IPS DF 6.9 (cell line): ENCODE measurements around the gene SLC12A3.

ENCODE experiments used
- DNase-seq: peaks from one replicate; pipeline ENCODE4 v3.0.0-alpha.2; 2013; ENCODE audit warnings: low read depth, low spot score
- H3K27ac ChIP-seq: one replicate; pipeline ENCODE4 v1.5.1; 2013; ENCODE audit warnings: low read length, control low read depth
- H3K27me3 ChIP-seq: 2 replicates; pipeline ENCODE4 v1.6.1; 2013; ENCODE audit warnings: mild to moderate bottlenecking, low read length; ENCODE audit not compliant: control insufficient read depth, insufficient read depth
- H3K36me3 ChIP-seq: 2 replicates; pipeline ENCODE4 v1.6.1; 2013; ENCODE audit warnings: low read length; ENCODE audit not compliant: control insufficient read depth, insufficient read depth
- H3K4me1 ChIP-seq: 2 replicates; pipeline ENCODE4 v1.6.1; 2013; ENCODE audit warnings: low read length; ENCODE audit not compliant: control insufficient read depth, insufficient read depth
- H3K4me3 ChIP-seq: 2 replicates; pipeline ENCODE4 v1.5.1; 2013; ENCODE audit warnings: mild to moderate bottlenecking, low read length
- H3K9me3 ChIP-seq: 2 replicates; pipeline ENCODE4 v1.6.1; 2013; ENCODE audit warnings: low read length, inconsistent platforms; ENCODE audit not compliant: control insufficient read depth, insufficient read depth
- WGBS: extraction: QIAGEN DNeasy Blood & Tissue Kit; methylation state at CpG from one replicate; pipeline ENCODE4 v1.1.7; 2013; ENCODE audit warnings: mixed read lengths, missing lambda C conversion rate; ENCODE audit not compliant: insufficient read length, insufficient coverage; 5-methylcytosine and 5-hydroxymethylcytosine counted together

Gene SLC12A3

DNA sequence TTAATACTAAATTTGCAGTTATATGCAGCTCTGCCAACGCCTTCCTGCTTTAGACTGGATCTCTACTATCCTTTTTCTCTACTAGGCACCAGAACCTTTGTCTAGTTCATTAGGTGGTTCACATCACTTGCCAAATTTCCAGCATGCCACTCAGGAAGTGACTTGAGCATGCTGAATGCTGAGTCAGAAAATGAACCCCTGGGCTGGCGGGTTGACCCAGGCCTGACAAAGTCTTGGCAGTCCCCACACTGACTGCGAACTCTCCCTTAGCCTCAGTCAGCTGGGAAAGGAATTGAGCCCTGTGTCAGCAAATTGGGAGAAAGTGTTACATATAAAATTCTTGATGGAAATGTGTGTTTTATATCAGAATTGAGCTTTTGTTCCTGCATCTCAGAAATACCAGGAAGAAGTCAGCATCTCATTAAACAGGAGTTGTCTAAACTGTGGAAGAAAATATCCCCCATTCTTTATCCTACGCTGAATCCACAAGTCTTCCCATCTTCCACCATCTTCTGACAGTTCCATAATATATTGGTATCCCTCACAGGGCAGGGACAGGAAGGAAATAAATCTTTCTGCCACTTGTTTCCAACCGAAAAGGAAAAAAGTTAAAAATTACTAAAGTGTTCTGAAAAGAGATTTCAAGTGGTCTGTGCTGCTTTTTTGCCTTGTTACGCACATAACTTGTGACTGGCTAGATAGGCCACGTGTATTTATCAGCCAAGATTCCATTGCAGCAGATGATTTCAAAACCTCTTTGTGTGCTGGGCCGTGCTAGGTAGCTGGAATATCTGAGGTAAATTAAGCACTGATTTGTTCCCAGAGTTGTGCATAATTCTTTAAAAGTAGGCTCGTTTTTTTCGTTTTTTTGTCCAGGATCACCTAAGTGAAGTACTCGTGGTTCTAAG is 16.7 kb upstream of the SLC12A3 start:
- DNase-seq = no peak
- H3K4me1 ChIP-seq = peaks cover 2% of the 10 kb centered on the region
- no peak overlapping the region for H3K27ac ChIP-seq
- no CpG with 5 or more reads among the region's 11 CpGs for WGBS
- H3K27me3 ChIP-seq = no peaks in the 10 kb centered on the region
- H3K4me3 ChIP-seq = no peak overlapping the region
- H3K9me3 ChIP-seq = no peaks in the 10 kb centered on the region
- peaks cover 4% of the 10 kb centered on the region; the same call in 1 of the 2 replicates for H3K36me3 ChIP-seq

DNA sequence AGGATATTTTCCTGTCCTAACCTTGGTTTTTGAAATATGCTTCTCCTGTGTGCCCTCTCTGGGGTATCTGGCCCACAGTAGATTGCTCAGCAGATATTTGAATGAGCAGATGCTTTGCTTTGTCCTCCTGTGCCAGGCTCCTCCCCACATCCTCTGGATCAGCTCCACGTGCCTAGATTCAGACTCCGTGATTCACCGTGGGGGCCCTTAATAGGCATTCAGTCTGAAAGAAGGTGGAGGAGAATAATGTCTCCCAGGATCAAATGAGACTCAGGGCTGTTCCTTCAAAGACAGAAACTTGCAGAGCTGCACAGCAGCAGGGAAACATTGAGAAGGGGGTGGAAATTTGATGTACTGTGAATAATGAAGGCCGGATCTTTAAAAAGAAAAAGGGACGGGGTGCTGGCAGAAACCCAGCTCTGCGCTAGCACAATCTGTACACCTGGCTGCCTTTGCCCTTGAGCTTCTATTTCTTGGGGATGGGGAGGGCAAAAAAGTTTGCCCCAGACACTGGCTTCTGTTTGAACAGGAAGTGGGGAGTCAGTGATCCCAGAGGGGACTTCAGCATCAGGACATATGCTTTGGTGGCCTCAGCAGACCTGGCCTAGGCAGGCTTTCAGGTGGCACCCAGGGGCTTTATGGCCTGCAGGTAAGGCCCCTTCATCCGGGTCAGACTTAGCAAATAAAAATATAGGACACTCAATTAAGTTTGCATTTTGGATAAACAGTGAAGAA is 15.9 kb upstream of the SLC12A3 start:
- H3K4me3 ChIP-seq = no peak overlapping the region
- no CpG with 5 or more reads among the region's 7 CpGs for WGBS

DNA sequence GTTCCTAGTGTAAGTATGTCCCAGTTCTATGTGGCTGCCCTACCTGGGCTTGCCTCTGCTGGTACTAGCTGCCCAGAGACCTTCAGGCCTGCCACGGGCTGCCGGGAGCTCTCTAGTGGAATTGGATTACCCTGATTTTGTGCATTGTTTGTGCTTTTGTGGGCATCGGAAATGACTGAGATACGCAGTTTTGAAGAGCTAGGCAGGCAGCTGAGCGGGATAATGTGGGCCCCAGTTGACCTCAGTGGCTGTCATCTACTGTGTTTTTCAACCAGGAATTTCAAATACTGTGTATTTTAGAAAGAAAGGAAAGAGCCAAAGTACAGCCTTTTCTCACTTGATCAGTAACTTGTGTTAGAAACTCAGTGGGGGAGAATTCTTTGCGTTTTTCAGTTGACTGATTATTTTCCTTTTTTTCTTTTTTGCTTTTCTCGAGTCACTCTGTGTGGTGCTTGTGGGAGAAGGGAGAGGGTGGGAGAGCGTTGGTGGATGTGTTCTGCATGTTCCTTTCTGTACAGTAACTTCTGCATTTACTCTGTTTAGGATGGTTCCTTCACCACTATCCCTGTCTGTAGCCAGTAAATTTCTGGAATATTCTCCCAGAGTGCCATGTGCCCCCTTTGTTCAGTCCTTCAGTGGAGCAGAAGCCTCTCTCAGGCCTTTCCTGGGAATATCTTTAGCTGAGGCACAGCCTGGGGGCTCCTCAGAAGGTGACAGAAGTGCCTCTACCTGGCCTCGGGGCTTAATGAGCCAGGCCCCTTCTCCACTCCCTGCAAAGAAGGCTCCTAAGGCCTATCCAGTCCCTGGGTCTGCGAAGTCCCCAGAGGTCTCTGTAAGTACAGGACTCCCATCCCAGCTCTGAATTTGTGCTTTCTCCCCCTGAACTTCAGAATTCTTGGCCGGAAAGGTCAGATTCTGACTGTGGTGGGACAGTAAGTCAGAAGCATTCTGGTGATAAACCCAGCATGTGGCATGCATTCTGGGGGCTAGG is 15.0 kb upstream of the SLC12A3 start:
- Histone ChIP-seq H3K4me1 (peaks cover 2% of the 10 kb centered on the region), H3K9me3 (no peaks in the 10 kb centered on the region), H3K36me3 (no peaks in the 10 kb centered on the region), H3K27ac (no peak overlapping the region), H3K27me3 (no peaks in the 10 kb centered on the region), H3K4me3 (no peak overlapping the region)
- no CpG with 5 or more reads among the region's 11 CpGs for WGBS
- no peak for DNase-seq

More for the DNA sequence above, 15.9 kb upstream of the SLC12A3 start:
- H3K9me3 ChIP-seq = no peaks in the 10 kb centered on the region
- H3K27me3 ChIP-seq = no peaks in the 10 kb centered on the region
- peaks cover 2% of the 10 kb centered on the region for H3K4me1 ChIP-seq
- no peak overlapping the region for H3K27ac ChIP-seq
- H3K36me3 ChIP-seq = 0 out of 2 replicates have a peak, but pooled peaks cover 4% of the 10 kb centered on the region
- no peak for DNase-seq

DNA sequence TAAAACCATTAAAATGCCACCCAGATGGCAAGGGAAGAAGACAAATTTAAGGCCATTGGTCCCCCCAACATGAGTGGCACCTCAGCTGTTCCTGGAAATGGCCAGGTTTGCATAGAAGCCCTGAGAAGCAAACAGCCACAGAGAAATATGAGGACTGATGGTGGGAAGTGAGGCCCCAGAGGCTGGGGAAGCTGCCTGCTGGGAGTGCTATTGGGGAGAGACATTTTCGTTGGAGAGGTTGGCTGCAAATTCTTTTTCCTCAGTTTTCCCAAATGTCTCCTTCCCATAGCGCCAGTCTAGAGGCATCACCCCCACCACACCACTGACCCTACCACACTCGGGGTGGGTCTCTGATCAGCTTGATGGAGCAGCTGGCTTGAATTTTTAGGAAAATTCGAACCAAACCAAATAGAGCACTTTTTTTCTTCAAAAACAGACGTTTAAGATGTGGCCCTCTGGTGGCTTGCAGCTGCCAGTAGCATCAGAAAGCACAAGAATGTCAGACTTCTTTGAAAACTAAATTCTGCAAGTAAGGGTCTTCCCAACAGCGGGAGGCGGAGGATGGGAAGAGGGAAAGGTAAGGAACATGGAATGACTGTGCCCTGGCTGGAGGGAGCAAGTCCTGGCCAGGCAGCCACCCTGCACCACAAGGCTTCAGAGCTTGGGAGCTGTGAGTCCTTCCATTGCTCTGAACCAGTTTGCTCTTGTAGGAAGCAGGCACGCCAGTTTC is 13.2 kb upstream of the SLC12A3 start:
- no peak for DNase-seq
- WGBS = no CpG with 5 or more reads among the region's 8 CpGs
- Histone ChIP-seq H3K4me3 (no peak overlapping the region), H3K36me3 (no peaks in the 10 kb centered on the region), H3K27me3 (no peaks in the 10 kb centered on the region), H3K9me3 (no peaks in the 10 kb centered on the region), H3K27ac (no peak overlapping the region), H3K4me1 (peaks cover 2% of the 10 kb centered on the region)

DNA sequence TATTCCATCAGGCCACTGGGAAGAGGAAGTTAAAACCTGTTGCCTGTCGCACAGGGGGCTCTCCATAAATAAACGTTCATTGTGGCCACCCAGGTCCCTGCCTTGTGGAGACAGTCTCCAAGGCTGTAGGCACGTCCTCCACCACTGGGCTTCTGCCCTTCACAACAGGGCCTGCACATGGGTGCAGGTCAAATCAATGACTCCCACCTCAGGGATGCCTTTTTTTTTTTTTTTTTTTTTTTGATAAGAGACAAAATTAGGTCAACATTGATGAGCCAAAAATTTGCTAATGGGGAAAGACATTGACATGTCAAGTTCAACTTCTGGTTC is 12.6 kb upstream of the SLC12A3 start:
- Histone ChIP-seq H3K27ac (no peak overlapping the region), H3K36me3 (no peaks in the 10 kb centered on the region), H3K4me1 (peaks cover 2% of the 10 kb centered on the region), H3K4me3 (no peak overlapping the region), H3K27me3 (no peaks in the 10 kb centered on the region), H3K9me3 (no peaks in the 10 kb centered on the region)
- WGBS = no CpG with 5 or more reads among the region's 3 CpGs
- DNase-seq = no peak

DNA sequence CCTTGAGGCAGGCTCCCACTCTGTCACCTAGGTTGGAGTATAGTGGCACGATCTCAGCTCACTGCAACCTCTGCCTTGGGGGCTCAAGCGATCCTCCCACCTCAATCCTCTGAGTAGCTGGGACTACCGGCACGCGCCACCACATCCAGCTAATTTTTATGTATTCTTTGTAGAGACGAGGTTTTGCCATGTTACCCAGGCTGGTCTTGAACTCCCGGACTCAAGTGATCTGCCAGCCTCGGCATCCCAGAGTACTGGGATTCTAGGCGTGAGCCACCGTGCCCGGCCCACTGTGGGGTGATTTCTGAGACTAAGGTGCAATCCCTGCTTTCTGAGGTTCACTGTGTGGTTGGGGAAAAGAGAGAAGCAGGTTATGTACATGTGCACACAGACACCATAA is 12.0 kb upstream of the SLC12A3 start:
- Histone ChIP-seq H3K4me3 (no peak overlapping the region), H3K4me1 (peaks cover 2% of the 10 kb centered on the region), H3K9me3 (no peaks in the 10 kb centered on the region), H3K27ac (no peak overlapping the region), H3K36me3 (no peaks in the 10 kb centered on the region), H3K27me3 (no peaks in the 10 kb centered on the region)
- DNase-seq = no peak
- no CpG with 5 or more reads among the region's 11 CpGs for WGBS

DNA sequence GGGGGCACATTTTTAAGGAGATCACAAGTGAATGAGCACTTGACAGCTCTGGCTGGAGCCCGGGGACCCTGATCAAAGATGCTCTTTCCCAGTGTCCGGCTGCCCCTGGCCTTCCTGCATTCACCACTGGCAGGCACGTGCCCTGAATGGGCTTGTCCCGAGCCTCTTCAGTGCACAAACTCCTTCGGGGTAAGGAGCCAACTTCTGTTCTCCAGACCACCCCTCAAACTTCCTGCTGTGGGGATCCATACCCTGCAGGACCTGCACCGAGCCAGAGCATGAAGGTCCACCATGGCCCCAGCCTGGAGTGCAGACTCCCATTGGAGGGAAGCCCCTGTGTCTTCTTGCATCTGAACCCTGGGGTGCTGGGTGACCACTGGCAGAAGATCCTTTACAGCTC is 9.8 kb upstream of the SLC12A3 start:
- Histone ChIP-seq H3K4me1 (peaks cover 2% of the 10 kb centered on the region), H3K27ac (no peak overlapping the region), H3K4me3 (no peak overlapping the region), H3K36me3 (no peaks in the 10 kb centered on the region), H3K9me3 (no peaks in the 10 kb centered on the region), H3K27me3 (no peaks in the 10 kb centered on the region)
- WGBS = no CpG with 5 or more reads among the region's 6 CpGs
- no peak for DNase-seq

DNA sequence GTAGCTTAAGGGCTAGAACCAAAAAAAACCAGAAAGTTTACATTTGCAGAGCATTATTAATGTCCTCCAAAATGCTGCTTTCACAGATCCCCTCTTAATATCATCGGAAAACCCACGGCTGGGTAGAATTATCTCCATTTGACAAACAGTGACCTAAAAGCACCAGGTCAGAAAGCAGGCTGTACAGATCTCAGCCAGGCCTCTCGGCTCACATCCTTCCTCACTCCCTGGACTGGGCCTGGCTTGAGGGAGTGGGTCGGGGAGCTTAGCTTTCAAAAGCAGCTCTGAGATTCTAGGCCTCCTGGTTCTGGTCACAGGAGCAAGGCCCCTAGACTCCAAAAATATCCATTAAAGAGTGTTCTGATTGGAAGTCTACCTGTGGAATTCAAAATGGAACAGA is 9.1 kb upstream of the SLC12A3 start:
- Histone ChIP-seq H3K4me1 (peaks cover 2% of the 10 kb centered on the region), H3K27ac (no peak overlapping the region), H3K9me3 (no peaks in the 10 kb centered on the region), H3K4me3 (no peak overlapping the region), H3K27me3 (no peaks in the 10 kb centered on the region), H3K36me3 (no peaks in the 10 kb centered on the region)
- no peak for DNase-seq
- WGBS = no CpG with 5 or more reads among the region's 4 CpGs

DNA sequence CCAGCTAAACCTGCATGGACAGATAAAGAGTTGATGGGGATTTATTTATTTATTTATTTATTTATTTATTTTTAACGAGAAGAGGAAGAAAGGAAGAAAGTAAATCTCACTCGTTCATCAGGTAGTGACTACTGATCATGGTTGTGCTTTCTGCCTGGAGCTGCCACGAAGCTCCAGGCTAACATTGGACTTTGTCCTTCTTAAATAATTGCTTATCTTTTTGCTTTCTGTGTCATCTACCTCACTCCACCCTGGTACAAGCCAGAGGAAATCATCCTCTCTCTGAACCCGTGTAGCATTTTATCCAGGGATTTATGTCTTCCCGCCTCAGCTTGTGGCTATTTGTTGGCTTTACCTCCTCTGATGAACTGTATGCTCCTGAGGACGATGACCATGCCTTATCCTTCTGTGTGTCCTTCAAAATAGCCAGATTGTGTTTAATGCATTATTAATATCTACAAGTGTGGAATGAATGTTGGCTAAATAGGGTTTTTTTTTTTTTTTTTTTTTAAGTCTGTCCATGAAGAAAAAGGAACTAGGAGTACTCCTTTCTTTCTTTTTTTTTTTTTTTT is 8.0 kb upstream of the SLC12A3 start:
- no peak overlapping the region for H3K4me3 ChIP-seq
- no peaks in the 10 kb centered on the region for H3K9me3 ChIP-seq
- H3K36me3 ChIP-seq = no peaks in the 10 kb centered on the region
- no peak for DNase-seq
- no CpG with 5 or more reads among the region's 6 CpGs for WGBS
- H3K4me1 ChIP-seq = peaks cover 2% of the 10 kb centered on the region
- H3K27ac ChIP-seq = no peak overlapping the region
- H3K27me3 ChIP-seq = no peaks in the 10 kb centered on the region
